Renal cortical epithelial cell (primary cell): ENCODE measurements around the gene RAVER1. TPM values are rescaled to one million over a fixed set of nuclear protein-coding genes. Genes with fewer than 3 reads are reported as not detected.

Experiments
- DNase-seq: peaks from one replicate; pipeline ENCODE4 v3.0.0-alpha.2; 2011; ENCODE audit warnings: low read depth
- total RNA-seq: library from RNA; depleted of rRNA; stranded (reverse); fragments of >200 nt; gene quantifications from 2 replicates; pipeline ENCODE4 v1.2.3, GENCODE V29; 2014

Gene RAVER1
- total RNA-seq, 1 donor from 2014 or later, result 33.1 TPM

GRCh38 chr19:10270616-10271394, 62.5 kb downstream of the RAVER1 start, which contains the start of gene ICAM1:
ICAM1 (plus strand) TSS chr19:10271120; CDS start chr19:10271160, 40 bp downstream.
- DNase-seq, result peak; percentile 75

DNA sequence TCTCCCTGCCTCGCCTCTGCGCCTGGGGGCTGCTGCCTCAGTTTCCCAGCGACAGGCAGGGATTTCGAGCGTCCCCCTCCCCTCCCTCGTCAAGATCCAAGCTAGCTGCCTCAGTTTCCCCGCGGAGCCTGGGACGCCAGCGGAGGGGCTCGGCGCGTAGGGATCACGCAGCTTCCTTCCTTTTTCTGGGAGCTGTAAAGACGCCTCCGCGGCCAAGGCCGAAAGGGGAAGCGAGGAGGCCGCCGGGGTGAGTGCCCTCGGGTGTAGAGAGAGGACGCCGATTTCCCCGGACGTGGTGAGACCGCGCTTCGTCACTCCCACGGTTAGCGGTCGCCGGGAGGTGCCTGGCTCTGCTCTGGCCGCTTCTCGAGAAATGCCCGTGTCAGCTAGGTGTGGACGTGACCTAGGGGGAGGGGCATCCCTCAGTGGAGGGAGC, 63.1 kb downstream of the RAVER1 start:
- DNase-seq, result no peak

GRCh38 chr19:10269333-10270179, 63.8 kb downstream of the RAVER1 start:
- DNase-seq, result peak; percentile 47

GRCh38 chr19:10268071-10268470, 65.3 kb downstream of the RAVER1 start:
- DNase-seq, result no peak

GRCh38 chr19:10266706-10267105, 66.6 kb downstream of the RAVER1 start:
- no peak for DNase-seq

Other genes starting within 250 kb of the RAVER1 start
- 22.1 and 24.1 TPM in 2 replicates for gene SHFL, start 247.2 kb downstream of the RAVER1 start, total RNA-seq
- under 0.01 and 0.35 TPM in 2 replicates for gene ANGPTL6, start 230.9 kb downstream of the RAVER1 start, total RNA-seq
- 41.0 and 46.2 TPM in 2 replicates for gene PPAN, start 227.2 kb downstream of the RAVER1 start, total RNA-seq
- gene P2RY11, start 221.8 kb downstream of the RAVER1 start, total RNA-seq, result 10.2 TPM in 1 of 2 replicates, not detected in the other
- gene EIF3G, start 213.6 kb downstream of the RAVER1 start, total RNA-seq, result 309 and 416 TPM in 2 replicates
- gene DNMT1, start 138.6 kb downstream of the RAVER1 start, total RNA-seq, result 37.4 and 38.0 TPM in 2 replicates
- gene S1PR2, start 102.2 kb downstream of the RAVER1 start, total RNA-seq, result 3.0 and 3.3 TPM in 2 replicates
- gene MRPL4, start 81.3 kb downstream of the RAVER1 start, total RNA-seq, result 23.1 and 29.5 TPM in 2 replicates
- 38.4 and 130 TPM in 2 replicates for gene ICAM1, start 62.4 kb downstream of the RAVER1 start, total RNA-seq
- gene ICAM4, start 46.6 kb downstream of the RAVER1 start, total RNA-seq, result 0.35 and 0.69 TPM in 2 replicates
- gene ICAM5, start 43.6 kb downstream of the RAVER1 start, total RNA-seq, result 0.40 and 1.6 TPM in 2 replicates
- 0.17 and 0.70 TPM in 2 replicates for gene ZGLP1, start 23.7 kb downstream of the RAVER1 start, total RNA-seq
- 22.2 and 47.1 TPM in 2 replicates for gene FDX2, start 17.5 kb downstream of the RAVER1 start, total RNA-seq
- gene ICAM3, start 6.1 kb upstream of the RAVER1 start, total RNA-seq, result 2.8 and 7.6 TPM in 2 replicates
- gene TYK2, start 47.0 kb upstream of the RAVER1 start, total RNA-seq, result 66.7 and 74.2 TPM in 2 replicates
- gene CDC37, start 70.0 kb upstream of the RAVER1 start, total RNA-seq, result 187 and 245 TPM in 2 replicates
- 1.0 and 8.7 TPM in 2 replicates for gene PDE4A, start 87.0 kb upstream of the RAVER1 start, total RNA-seq
- 64.4 and 75.4 TPM in 2 replicates for gene KEAP1, start 169.8 kb upstream of the RAVER1 start, total RNA-seq
- not detected in 2 replicates for gene S1PR5, start 183.9 kb upstream of the RAVER1 start, total RNA-seq
- gene ATG4D, start 210.4 kb upstream of the RAVER1 start, total RNA-seq, result 15.6 and 16.3 TPM in 2 replicates
- gene KRI1, start 232.5 kb upstream of the RAVER1 start, total RNA-seq, result 5.2 and 14.5 TPM in 2 replicates
- 3.5 and 6.1 TPM in 2 replicates for gene CDKN2D, start 235.4 kb upstream of the RAVER1 start, total RNA-seq